ENCODE measurements around the gene CR1. TPM values are rescaled to one million over a fixed set of nuclear protein-coding genes. Genes with fewer than 3 reads are reported as not detected.

Gene CR1
- total and polyA plus RNA-seq, 2 of the 8 experiments (the other 6 are each of a cell fraction or from before 2014, with no cell fraction given): 0.15 to 0.22 TPM

DNA sequence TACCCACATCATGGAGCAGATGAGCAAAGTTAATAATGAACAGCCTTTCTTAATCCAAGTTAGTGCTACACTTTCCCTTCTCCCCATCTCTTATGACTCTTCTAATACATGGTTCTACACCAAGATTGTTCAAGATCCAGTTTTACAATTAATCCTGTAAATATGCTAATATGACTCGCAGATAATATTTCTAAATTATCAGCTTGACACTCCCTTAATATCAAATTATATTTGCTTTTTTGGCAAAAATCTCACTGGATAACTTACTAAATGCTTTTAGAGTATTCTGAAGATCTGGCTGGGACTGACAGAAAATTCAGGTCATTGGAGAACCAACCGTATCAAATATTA lies 124.6 kb downstream of the CR1 start:
- Histone ChIP-seq H2BK120ac (replicated peaks; ENCODE audit: low read depth, low read length) (no peak overlapping the region), H3K23me2 (ENCODE audit: low read depth, low read length) (no peaks in the 10 kb centered on the region), H3K9ac (replicated peaks in 1 of 4; ENCODE audit: extremely low read depth in 1 of 4, low read depth in 3 of 4, low read length in 3 of 4) (no peak overlapping the region), H3K9me3 (ENCODE audit: insufficient read depth in 2 of 2, low read depth in 1 of 2, low read length in 1 of 2) (no peaks in the 10 kb centered on the region; a peak in 2 of 4 replicates), H3K14ac (ENCODE audit: insufficient read length) (no peak overlapping the region), H3K27me3 (replicated peaks in 1 of 4; ENCODE audit: control insufficient read depth in 3 of 4, extremely low read depth in 1 of 4, insufficient read depth in 3 of 4, low read length in 3 of 4) (no peaks in the 10 kb centered on the region), H2AFZ (ENCODE audit: low read length) (no peak overlapping the region), H3K79me2 (ENCODE audit: control insufficient read depth in 1 of 2, insufficient read depth in 2 of 2, low read length in 2 of 2) (no peaks in the 10 kb centered on the region), H3K4ac (replicated peaks; ENCODE audit: insufficient read length, low read depth, low read length) (no peak overlapping the region), H3K18ac (ENCODE audit: extremely low read depth, low read length) (no peak overlapping the region), H3K4me3 (ENCODE audit: extremely low read depth in 1 of 4, insufficient read depth in 2 of 4, low read depth in 3 of 4, low read length in 4 of 4) (no peak overlapping the region), H2BK5ac (ENCODE audit: low read depth, low read length) (no peak overlapping the region), H3K79me1 (ENCODE audit: low read depth, low read length) (no peaks in the 10 kb centered on the region), H3K4me1 (replicated peaks in 1 of 4; ENCODE audit: control insufficient read depth in 3 of 4, insufficient read depth in 4 of 4, low read length in 3 of 4) (peaks cover 0 to 7% (median 3%) of the 10 kb centered on the region in 4 experiments; a peak in 1 of 7 replicates), H4K8ac (ENCODE audit: extremely low read depth, insufficient read depth, low read length) (no peak overlapping the region), H3K56ac (replicated peaks; ENCODE audit: insufficient read length, low read depth, low read length) (no peak overlapping the region), H2AK5ac (ENCODE audit: low read depth, low read length) (no peak overlapping the region), H4K20me1 (replicated peaks in 1 of 2; ENCODE audit: control insufficient read depth in 1 of 2, insufficient read depth in 2 of 2, low read length in 2 of 2) (no peaks in the 10 kb centered on the region), H4K91ac (replicated peaks; ENCODE audit: insufficient read length, low read length) (no peak overlapping the region), H2BK12ac (ENCODE audit: low read depth, low read length) (no peak overlapping the region), H4K5ac (ENCODE audit: insufficient read length, low read depth, low read length) (no peak overlapping the region), H3K4me2 (ENCODE audit: insufficient read depth in 1 of 2, low read depth in 2 of 2, low read length in 2 of 2) (no peak overlapping the region), H3K27ac (ENCODE audit: low read depth, low read length) (no peak overlapping the region), H3K23ac (ENCODE audit: insufficient read length) (no peak overlapping the region), H2BK20ac (ENCODE audit: low read length) (no peak overlapping the region), H3K36me3 (ENCODE audit: control insufficient read depth in 2 of 4, insufficient read depth in 4 of 4, low read length in 3 of 4) (no peaks in the 10 kb centered on the region), H2BK15ac (ENCODE audit: low read length) (no peak overlapping the region)
- 92% methylated on average over 2 of the region's 2 CpGs; no CpG with 5 or more reads in 1 of the 2 experiments for WGBS, 2 experiments (ENCODE audit: extremely low coverage in 1 of 2, insufficient coverage in 1 of 2, insufficient read length in 1 of 2, insufficient replicate concordance in 2 of 2, low coverage in 1 of 2, low lambda C conversion rate in 2 of 2, missing lambda C conversion rate in 1 of 2)
- FAIRE-seq (no peak), DNase-seq (ENCODE audit: low read depth in 1 of 2, low spot score in 2 of 2) (no peak)
- ChIA-PET CTCF (ENCODE audit: partially characterized antibody) (interaction anchor here (0.8 to 4.4 kb wide), 26 partner anchors 10 to 1536 kb away, joined by 3 to 77 read pairs (median 6); partner anchors contain the start of genes CD55 and CR2), POLR2A (ENCODE audit: partially characterized antibody) (interaction anchor here (1.6 kb wide), 1 partner anchor 13 kb away, joined by 7 read pairs; no protein-coding TSS in a partner anchor)
